HCT116 (cell line): ENCODE measurements around the gene ZMYM5. TPM values are rescaled to one million over a fixed set of nuclear protein-coding genes. Genes with fewer than 3 reads are reported as not detected.
"Not testable (repeated sequence)": the region's sequence is repeated elsewhere in the genome, so short reads cannot be mapped to it uniquely, and the experiment has no call there.

Experiments used
- ATAC-seq: fragments of 200-7000 bp; cut with Tn5 transposase; 2 replicates; pipeline ENCODE4 v1.9.1; 2020; ENCODE audit warnings: mild to moderate bottlenecking, moderate library complexity
- BruUV-seq: library from RNA; stranded (reverse); fragments of 400-500 nt; replicated peaks from 2 replicates; lab custom pipeline; 2021; lab: Mats Ljungman, UMichigan
- CTCF ChIA-PET: fragments of 300-600 bp; sonication (Branson Sonifier 250); formaldehyde crosslinking; loops from one replicate; lab custom pipeline; 2021; ENCODE audit warnings: antibody characterized with exemption; lab: Charles Lee
- POLR2A ChIA-PET: fragments of 300-600, 350-600 bp; sonication (Branson Sonifier 250); formaldehyde crosslinking; loops from one replicate; lab custom pipeline; 2021; ENCODE audit warnings: antibody characterized with exemption; lab: Charles Lee
- RAD21 ChIA-PET, 2 experiments: fragments of 300-600 bp; sonication (Branson Sonifier 250); formaldehyde crosslinking; loops; one replicate each; lab custom pipeline; 2023; ENCODE audit warnings: low total read pairs in 2 of 2; ENCODE audit not compliant: uncharacterized antibody in 2 of 2, unreplicated experiment in 2 of 2, low non-redundant PET in 1 of 2; lab: Charles Lee
- DNase-seq: peaks from one replicate; pipeline ENCODE4 v3.0.0-alpha.2; 2010; ENCODE audit warnings: low read depth, low spot score
- H2AFZ ChIP-seq: fragments of 200-600 bp; shearing (Covaris generic), sonication (generic); 2 replicates; pipeline ENCODE4 v1.6.1; 2017; ENCODE audit warnings: low read depth, mixed run types, mixed read lengths, antibody characterized with exemption, low read length; ENCODE audit not compliant: poor library complexity, severe bottlenecking
- H3K27ac ChIP-seq: 2 replicates; pipeline ENCODE4 v1.5.1; 2012; ENCODE audit warnings: low read depth, low read length
- H3K27me3 ChIP-seq: fragments of 200-600 bp; sonication (generic); 2 replicates; pipeline ENCODE4 v1.6.1; 2016; ENCODE audit warnings: mixed run types, low read length, mixed read lengths; ENCODE audit not compliant: insufficient read depth
- H3K36me3 ChIP-seq, 2 experiments: fragments of 200-500 bp in 1 of 2; fragments of 200-600 bp in 1 of 2; sonication (Bioruptor generic) in 1 of 2; sonication (generic) in 1 of 2; 2 replicates each; pipeline versions ENCODE4 v1.5.1 to v1.6.1; 2014 to 2016; ENCODE audit warnings: low read length in 2 of 2, inconsistent platforms in 1 of 2, mixed read lengths in 1 of 2, mixed run types in 1 of 2; ENCODE audit not compliant: insufficient read depth in 2 of 2, control insufficient read depth in 1 of 2
- H3K4me1 ChIP-seq, 2 experiments: fragments of 200-600 bp in 1 of 2; sonication (generic) in 1 of 2; 2 replicates each; pipeline versions ENCODE4 v1.5.1 to v1.6.1; 2012 to 2017; ENCODE audit warnings: low read length in 2 of 2, inconsistent platforms in 1 of 2, mild to moderate bottlenecking in 1 of 2, mixed read lengths in 1 of 2, mixed run types in 1 of 2, moderate library complexity in 1 of 2; ENCODE audit not compliant: insufficient read depth in 2 of 2, control insufficient read depth in 1 of 2
- H3K4me2 ChIP-seq: fragments of 200-600 bp; sonication (generic); 2 replicates; pipeline ENCODE4 v1.6.1; 2017; ENCODE audit warnings: mixed run types, low read length, mixed read lengths
- H3K4me3 ChIP-seq, 2 experiments: fragments of 200-600 bp in 1 of 2; sonication (generic) in 1 of 2; replicated peaks in 1 of 2; 2 replicates each; pipeline ENCODE4 v1.5.1; 2011 to 2016; ENCODE audit warnings: low read length in 2 of 2, control low read depth in 1 of 2, low read depth in 1 of 2, mild to moderate bottlenecking in 1 of 2, mixed read lengths in 1 of 2, mixed run types in 1 of 2
- H3K79me2 ChIP-seq: fragments of 200-600 bp; sonication (generic); 2 replicates; pipeline ENCODE4 v1.6.1; 2017; ENCODE audit warnings: mild to moderate bottlenecking, mixed run types, low read length, moderate library complexity, mixed read lengths; ENCODE audit not compliant: insufficient read depth
- H3K9ac ChIP-seq: fragments of 200-600 bp; sonication (generic); 2 replicates; pipeline ENCODE4 v1.6.1; 2016; ENCODE audit warnings: low read length, mixed read lengths
- H3K9me2 ChIP-seq: fragments of 200-600 bp; sonication (generic), shearing (Covaris generic); 2 replicates; pipeline ENCODE4 v1.6.1; 2017; ENCODE audit warnings: mixed run types, mild to moderate bottlenecking, moderate library complexity; ENCODE audit not compliant: insufficient read depth
- H3K9me3 ChIP-seq, 2 experiments: fragments of 200-500 bp in 1 of 2; fragments of 200-600 bp in 1 of 2; sonication (Bioruptor generic) in 1 of 2; sonication (generic) in 1 of 2; 2 replicates each; pipeline ENCODE4 v1.6.1; 2014 to 2017; ENCODE audit warnings: low read length in 2 of 2, mixed read lengths in 2 of 2, inconsistent platforms in 1 of 2, low read depth in 1 of 2, mild to moderate bottlenecking in 1 of 2, mixed run types in 1 of 2, moderate library complexity in 1 of 2; ENCODE audit not compliant: control insufficient read depth in 1 of 2, insufficient read depth in 1 of 2
- H4K20me1 ChIP-seq: fragments of 200-600 bp; sonication (generic), shearing (Covaris generic); 2 replicates; pipeline ENCODE4 v1.6.1; 2017; ENCODE audit warnings: mixed run types, mild to moderate bottlenecking, moderate library complexity; ENCODE audit not compliant: insufficient read depth
- EGR1 ChIP-seq: IDR thresholded peaks from 2 replicates; pipeline ENCODE4 v1.6.1; 2012; ENCODE audit warnings: low read depth
- EZH2 ChIP-seq: fragments of 200-600 bp; sonication (generic); IDR thresholded peaks from 2 replicates; pipeline ENCODE4 v1.6.1; 2017; ENCODE audit warnings: antibody characterized with exemption, mixed run types
- FOSL1 ChIP-seq: IDR thresholded peaks from 2 replicates; pipeline ENCODE4 v1.6.1; 2012; ENCODE audit warnings: low read depth
- JUND ChIP-seq: IDR thresholded peaks from 2 replicates; pipeline ENCODE4 v1.6.1; 2012
- POLR2A ChIP-seq: IDR thresholded peaks from 2 replicates; pipeline ENCODE4 v1.7.0; 2011; ENCODE audit warnings: borderline replicate concordance; ENCODE audit not compliant: insufficient read depth, insufficient read length; ENCODE audit errors: extremely low read depth
- RAD21 ChIP-seq: IDR thresholded peaks from 2 replicates; pipeline ENCODE4 v1.6.1; 2012; ENCODE audit warnings: low read depth, mild to moderate bottlenecking
- SIN3A ChIP-seq: IDR thresholded peaks from 2 replicates; pipeline ENCODE4 v1.6.1; 2012; ENCODE audit warnings: low read depth
- SP1 ChIP-seq: IDR thresholded peaks from 2 replicates; pipeline ENCODE4 v1.6.1; 2012; ENCODE audit warnings: low read depth
- SRF ChIP-seq: IDR thresholded peaks from 2 replicates; pipeline ENCODE4 v1.6.1; 2012; ENCODE audit warnings: low read depth
- TCF7L2 ChIP-seq: IDR thresholded peaks from 2 replicates; pipeline ENCODE4 v1.7.0; 2011; ENCODE audit warnings: borderline replicate concordance, inconsistent platforms; ENCODE audit not compliant: insufficient read depth, insufficient read length; ENCODE audit errors: extremely low read depth
- YY1 ChIP-seq: IDR thresholded peaks from 2 replicates; pipeline ENCODE4 v1.6.1; 2011; ENCODE audit warnings: low read length, low read depth, moderate library complexity, mild to moderate bottlenecking; ENCODE audit not compliant: insufficient replicate concordance; ENCODE audit errors: extremely low read depth
- ZFX ChIP-seq: fragments of 450-650 bp; IDR thresholded peaks from 2 replicates; pipeline ENCODE4 v1.6.1; 2017
- ZNF274 ChIP-seq: fragments of 200-500 bp; sonication (Bioruptor generic); IDR thresholded peaks from 2 replicates; pipeline ENCODE4 v1.6.1; 2014; ENCODE audit warnings: mild to moderate bottlenecking, low read depth, low read length, inconsistent platforms
- intact Hi-C: fragments of 100-400 bp; cut with micrococcal nuclease; formaldehyde crosslinking; loops from 2 replicates; pipeline ENCODE4 v1.10.0; 2022
- total RNA-seq: library from RNA; stranded (reverse); gene quantifications from one replicate; pipeline ENCODE4 v1.2.1, GENCODE V29; 2021; ENCODE audit not compliant: unreplicated experiment
- TF ChIP-seq, protein P1 (sequence below): IDR thresholded peaks from 2 replicates; pipeline ENCODE4 v1.6.1; 2012

ZMYM5 gene
- total RNA-seq, 1 experiment from 2014 or later, result 9.6 TPM

- no peaks in the 10 kb centered on the region; a peak in 1 of 4 replicates for H3K36me3 ChIP-seq
- H3K27ac ChIP-seq, result peak overlapping the region; percentile 92
- H3K4me3 ChIP-seq, result peak overlapping the region; percentile 98 to 99
- H3K4me2 ChIP-seq, result peak overlapping the region; percentile 89
- peak; percentile 49 for ATAC-seq
- peak overlapping the region; percentile 99 for H3K9ac ChIP-seq
- peaks cover 33% of the 10 kb centered on the region for H3K79me2 ChIP-seq
- no peak overlapping the region for H2AFZ ChIP-seq
- no peaks in the 10 kb centered on the region for H4K20me1 ChIP-seq
- peak; percentile 60; the same call in 1 of the 2 replicates for TF ChIP-seq ZFX
- no peak for TF ChIP-seq EZH2
- peaks cover 4 to 14% of the 10 kb centered on the region in 2 experiments; a peak in 3 of 4 replicates for H3K4me1 ChIP-seq
- H3K9me3 ChIP-seq, result no peaks in the 10 kb centered on the region
- no peaks in the 10 kb centered on the region for H3K27me3 ChIP-seq
- intact Hi-C loops, result no loop called here
- CTCF ChIA-PET, result no interaction called here
- no peak for DNase-seq
- H3K9me2 ChIP-seq, result no peaks in the 10 kb centered on the region
- RAD21 ChIA-PET, result no interaction called here
- POLR2A ChIA-PET, result interaction anchor here (0.7 to 1.2 kb wide), 2 partner anchors 13 to 82 kb away, joined by 3 to 4 read pairs; no protein-coding TSS in a partner anchor
- no TSS peak for BruUV-seq
Measured at GRCh38 chr13:19782049-19782726, 81.3 kb downstream of the ZMYM5 start.

GRCh38 chr13:19781526-19781925 lies 81.9 kb downstream of the ZMYM5 start:
- CTCF ChIA-PET, result no interaction called here

GRCh38 chr13:19780753-19781418 lies 82.6 kb downstream of the ZMYM5 start:
- H2AFZ ChIP-seq, H3K27ac ChIP-seq, intact Hi-C loops, POLR2A ChIA-PET, CTCF ChIA-PET, DNase-seq, H3K9me3 ChIP-seq, RAD21 ChIA-PET, BruUV-seq, ATAC-seq, H3K27me3 ChIP-seq, H3K9me2 ChIP-seq, H4K20me1 ChIP-seq, H3K36me3 ChIP-seq: not testable (repeated sequence)
- peak overlapping the region; percentile 99; the same call in 1 of the 2 replicates for H3K9ac ChIP-seq
- peaks cover 4 to 14% of the 10 kb centered on the region in 2 experiments; a peak in 3 of 4 replicates for H3K4me1 ChIP-seq
- H3K4me3 ChIP-seq, result peak overlapping the region; percentile 98 to 99
- peaks cover 46% of the 10 kb centered on the region for H3K79me2 ChIP-seq
- H3K4me2 ChIP-seq, result peak overlapping the region; percentile 89

More at GRCh38 chr13:19781526-19781925, 81.9 kb downstream of the ZMYM5 start:
- H3K4me1 ChIP-seq, result peaks cover 4 to 14% of the 10 kb centered on the region in 2 experiments; a peak in 3 of 4 replicates
- DNase-seq (no peak), ATAC-seq (no peak)
- no peak for TF ChIP-seq RAD21
- TF ChIP-seq, protein P1, sequence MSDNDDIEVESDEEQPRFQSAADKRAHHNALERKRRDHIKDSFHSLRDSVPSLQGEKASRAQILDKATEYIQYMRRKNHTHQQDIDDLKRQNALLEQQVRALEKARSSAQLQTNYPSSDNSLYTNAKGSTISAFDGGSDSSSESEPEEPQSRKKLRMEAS, result no peak
- no peak for TF ChIP-seq ZNF274
- TF ChIP-seq SP1, result no peak
- no peak for TF ChIP-seq SIN3A
- TF ChIP-seq YY1, result no peak
- TF ChIP-seq FOSL1, result no peak
- no peak for TF ChIP-seq TCF7L2
- no peak for TF ChIP-seq SRF
- no peak for TF ChIP-seq EGR1
- no peak for TF ChIP-seq JUND
- TF ChIP-seq POLR2A, result no peak
- no peak for TF ChIP-seq ZFX
- H3K4me3 ChIP-seq, result peak overlapping the region; percentile 98 to 99
- intact Hi-C loops, result no loop called here
- H3K9ac ChIP-seq, result peak overlapping the region; percentile 99
- no peaks in the 10 kb centered on the region; a peak in 1 of 4 replicates for H3K36me3 ChIP-seq
- H3K27ac ChIP-seq, result peak overlapping the region; percentile 92
- peak overlapping the region; percentile 89 for H3K4me2 ChIP-seq
- ChIA-PET POLR2A (no interaction called here), RAD21 (no interaction called here)
- no peaks in the 10 kb centered on the region for H3K9me3 ChIP-seq
- H3K9me2 ChIP-seq, result no peaks in the 10 kb centered on the region
- H3K79me2 ChIP-seq, result peaks cover 39% of the 10 kb centered on the region
- BruUV-seq, result TSS peak; percentile 80
- no peaks in the 10 kb centered on the region for H4K20me1 ChIP-seq
- H3K27me3 ChIP-seq, result no peaks in the 10 kb centered on the region
- no peak overlapping the region for H2AFZ ChIP-seq
